GM12878 (cell line): ENCODE measurements around the gene CSF3R. TPM values are rescaled to one million over a fixed set of nuclear protein-coding genes. Genes with fewer than 3 reads are reported as not detected.
A peak's percentile ranks its signal among the peaks of the same experiment; 100 is the strongest.

ENCODE experiments used
- ATAC-seq: fragments of 200-7000 bp; cut with Tn5 transposase; 3 replicates; pipeline ENCODE4 v1.9.1; 2020; ENCODE audit warnings: mild to moderate bottlenecking, moderate library complexity
- BruUV-seq: library from RNA; stranded (reverse); fragments of 400-500 nt; replicated peaks from 2 replicates; lab custom pipeline; 2021; lab: Mats Ljungman, UMichigan
- CTCF ChIA-PET: fragments of 300-600 bp; sonication (Branson Sonifier 250); formaldehyde crosslinking; extraction: SDS; loops from one replicate; lab custom pipeline; 2021; ENCODE audit warnings: inconsistent platforms; lab: Yijun Ruan, JAX
- POLR2A ChIA-PET: fragments of 350-600 bp; formaldehyde crosslinking; extraction: SDS; loops from one replicate; lab custom pipeline; 2021; ENCODE audit warnings: inconsistent platforms; lab: Charles Lee
- RAD21 ChIA-PET: fragments of 300-600 bp; sonication (Branson Sonifier 250); formaldehyde crosslinking; loops from one replicate; lab custom pipeline; 2023; ENCODE audit warnings: antibody characterized with exemption; ENCODE audit not compliant: unreplicated experiment; lab: Charles Lee
- SMC1A ChIA-PET: fragments of 300-600 bp; sonication (Branson Sonifier 250); formaldehyde crosslinking; loops from one replicate; lab custom pipeline; 2023; ENCODE audit not compliant: unreplicated experiment, uncharacterized antibody; lab: Charles Lee
- DNase-seq: peaks from one replicate; pipeline ENCODE4 v3.0.0-alpha.2; 2011; ENCODE audit warnings: low read depth, low spot score
- FAIRE-seq: peaks from 3 replicates; lab custom pipeline; 2011; peaks lifted over from hg19 to GRCh38; lab: Jason Lieb, UNC
- H2AFZ ChIP-seq: 2 replicates; pipeline ENCODE4 v1.6.0; 2011; ENCODE audit warnings: low read depth, low read length, control low read depth; ENCODE audit not compliant: control insufficient read depth
- H3K27ac ChIP-seq: 2 replicates; pipeline ENCODE4 v1.5.1; 2011; ENCODE audit warnings: control low read depth; ENCODE audit not compliant: control insufficient read depth, insufficient read depth
- H3K27me3 ChIP-seq, 2 experiments: replicated peaks in 1 of 2; 2 replicates each; pipeline versions ENCODE4 v1.6.0 to v1.6.1; 2011; ENCODE audit warnings: low read length in 1 of 2; ENCODE audit not compliant: control insufficient read depth in 2 of 2, insufficient read depth in 2 of 2
- H3K36me3 ChIP-seq, 2 experiments: 2 replicates each; pipeline ENCODE4 v1.5.1; 2011; ENCODE audit warnings: low read length in 1 of 2; ENCODE audit not compliant: control insufficient read depth in 2 of 2, insufficient read depth in 2 of 2
- H3K4me1 ChIP-seq: 2 replicates; pipeline ENCODE4 v1.6.1; 2011; ENCODE audit warnings: mild to moderate bottlenecking, low read length, moderate library complexity, mixed read lengths; ENCODE audit not compliant: control insufficient read depth, insufficient read depth
- H3K4me2 ChIP-seq: 2 replicates; pipeline ENCODE4 v1.6.0; 2011; ENCODE audit warnings: control low read depth; ENCODE audit not compliant: control insufficient read depth, insufficient read depth
- H3K4me3 ChIP-seq: fragments of 200-600 bp; sonication (generic); 2 replicates; pipeline ENCODE4 v1.5.1; 2016
- H3K79me2 ChIP-seq: 2 replicates; pipeline ENCODE4 v1.6.0; 2011; ENCODE audit warnings: low read length; ENCODE audit not compliant: control insufficient read depth, insufficient read depth
- H3K9ac ChIP-seq: 2 replicates; pipeline ENCODE4 v1.8.0; 2011; ENCODE audit warnings: low read length, control low read depth, mixed read lengths; ENCODE audit not compliant: control insufficient read depth, insufficient read depth
- H3K9me3 ChIP-seq: replicated peaks from 3 replicates; pipeline ENCODE4 v1.5.1; 2011; ENCODE audit warnings: mild to moderate bottlenecking, low read length; ENCODE audit not compliant: control insufficient read depth, insufficient read depth
- H4K20me1 ChIP-seq: 2 replicates; pipeline ENCODE4 v1.6.0; 2011; ENCODE audit not compliant: control insufficient read depth, insufficient read depth
- ATF7 ChIP-seq: fragments of 450-650 bp; IDR thresholded peaks from 2 replicates; pipeline ENCODE4 v1.6.1; 2016; ENCODE audit warnings: low read depth, mild to moderate bottlenecking
- BHLHE40 ChIP-seq, 2 experiments: fragments of 450-650 bp in 1 of 2; IDR thresholded peaks; 2 replicates each; pipeline ENCODE4 v1.6.1; 2011 to 2017; ENCODE audit warnings: low read depth in 2 of 2, borderline replicate concordance in 1 of 2, improper control_type of control experiment in 1 of 2, low read length in 1 of 2, mild to moderate bottlenecking in 1 of 2
- BMI1 ChIP-seq: fragments of 450-650 bp; IDR thresholded peaks from 2 replicates; pipeline ENCODE4 v1.6.1; 2016; ENCODE audit warnings: mild to moderate bottlenecking, moderate library complexity, borderline replicate concordance
- EGR1 ChIP-seq, 2 experiments: IDR thresholded peaks; 1 replicate in 1 of 2; 2 replicates in 1 of 2; pipeline ENCODE4 v1.6.1; 2011 to 2012; ENCODE audit warnings: low read depth in 2 of 2, low read length in 2 of 2, borderline replicate concordance in 1 of 2, mild to moderate bottlenecking in 1 of 2, moderate library complexity in 1 of 2
- IKZF1 ChIP-seq: fragments of 450-650 bp; conservative IDR thresholded peaks from 2 replicates; pipeline ENCODE4 v1.6.1; 2017; ENCODE audit warnings: antibody characterized with exemption, mild to moderate bottlenecking
- WGBS: methylation state at CpG from one replicate; pipeline ENCODE4 v1.1.6; 2016; ENCODE audit warnings: low lambda C conversion rate; ENCODE audit not compliant: insufficient replicate concordance, insufficient coverage; ENCODE audit errors: missing lambda C conversion rate; 5-methylcytosine and 5-hydroxymethylcytosine counted together
- in situ Hi-C: fragments of 300-500 bp; cut with MboI; formaldehyde crosslinking; loops from 9 replicates; pipeline ENCODE4 v1.14.3; 2018; ENCODE audit warnings: mixed read lengths
- intact Hi-C: fragments of 100-400 bp; cut with micrococcal nuclease; formaldehyde crosslinking; loops from one replicate; pipeline ENCODE4 v1.14.2; 2022; ENCODE audit not compliant: unreplicated experiment
- polyA plus RNA-seq, 11 experiments: library from polyadenylated mRNA; depleted of rRNA in 4 of 11; unstranded in 6 of 11; stranded (reverse) in 5 of 11; fragments of >200 nt; fragmentation: Nextera tagmentation in 4 of 11; fragmentation: Illumina TruSeq in 1 of 11; extraction: Ambion mirVana in 4 of 11; extraction: Trizol in 1 of 11; gene quantifications; 1 replicate in 1 of 11; 2 replicates in 10 of 11; pipeline versions ENCODE4 v1.2.1 to v1.2.3, GENCODE V29; 2011 to 2016; ENCODE audit warnings: inconsistent platforms in 2 of 11, missing spikeins in 2 of 11, low read depth in 1 of 11
- total RNA-seq, 4 experiments: library from RNA; depleted of rRNA in 3 of 4; stranded (reverse); fragments of >200 nt in 3 of 4; fragmentation: Illumina TruSeq in 1 of 4; extraction: Trizol in 1 of 4; gene quantifications; 2 replicates each; pipeline versions ENCODE4 v1.2.1 to v1.2.3, GENCODE V29; 2013 to 2021
- TF ChIP-seq, protein P1 (sequence below): IDR thresholded peaks from 2 replicates; pipeline ENCODE4 v1.6.1; 2012; ENCODE audit warnings: low read depth, low read length, improper control_type of control experiment
- TF ChIP-seq, protein P2 (sequence below): IDR thresholded peaks from 2 replicates; pipeline ENCODE4 v1.6.1; 2012; ENCODE audit warnings: low read depth, low read length, improper control_type of control experiment

CSF3R gene
- total and polyA plus RNA-seq, 10 of the 15 experiments (the other 5 are each of a cell fraction or from before 2014, with no cell fraction given), result 0.13 TPM; not detected in 9

DNA sequence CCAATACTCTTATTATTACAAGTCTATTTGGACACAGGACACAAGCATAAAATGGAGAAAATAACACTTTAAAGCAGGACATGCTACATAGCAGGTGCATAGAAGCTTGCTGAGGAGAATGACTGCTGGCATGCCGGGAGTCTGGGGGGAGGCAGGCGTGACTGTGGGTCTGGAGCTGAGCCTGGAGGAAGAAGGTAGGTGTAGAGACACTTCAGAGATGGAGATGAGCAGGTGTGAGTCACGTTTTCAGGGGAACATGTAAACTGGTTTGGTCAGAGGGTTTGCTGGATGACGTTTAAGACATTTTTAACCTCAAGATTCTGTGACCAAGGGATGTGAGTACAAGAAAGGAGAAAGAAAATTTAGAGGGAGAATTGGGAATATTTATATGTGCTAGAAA is 56.9 kb downstream of the CSF3R start:
- BruUV-seq, result no TSS peak
- ChIA-PET POLR2A (no interaction called here), CTCF (interaction anchor here (1.0 to 5.0 kb wide), 3 partner anchors 25 to 84 kb away, joined by 4 to 50 read pairs (median 4); partner anchors contain the start of gene OSCP1)

DNA sequence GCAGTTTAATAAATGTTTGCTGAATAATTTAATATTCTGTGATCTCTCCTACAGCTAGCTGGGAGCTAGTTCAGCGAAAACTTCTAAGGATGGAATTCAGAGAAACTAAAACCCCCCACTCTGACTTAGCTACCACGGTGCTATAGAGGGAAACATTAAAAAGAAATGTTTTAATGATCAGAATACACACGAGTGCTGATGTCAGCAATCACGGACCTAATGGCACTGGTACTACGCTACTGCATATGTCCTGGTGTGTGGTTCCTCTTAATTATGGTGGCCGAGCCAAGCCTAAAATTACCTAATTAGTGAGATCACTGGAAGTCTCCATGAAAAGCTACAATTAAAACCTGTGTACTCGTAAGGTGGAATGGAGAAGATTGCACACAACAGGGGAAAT is 61.1 kb downstream of the CSF3R start:
- no peaks in the 10 kb centered on the region for H4K20me1 ChIP-seq
- CTCF ChIA-PET, result interaction anchor here (0.7 to 5.0 kb wide), 15 partner anchors 17 to 325 kb away, joined by 3 to 50 read pairs (median 4); partner anchors contain the start of gene MAP7D1
- no peak overlapping the region for H3K9ac ChIP-seq
- intact Hi-C loops (loop anchor here (2.0 to 5.0 kb wide), 2 partner anchors 273 to 324 kb away; partner anchors contain the start of gene TRAPPC3), in situ Hi-C loops (loop anchor here (5.0 kb wide), 1 partner anchor 74 kb away; no protein-coding TSS in a partner anchor)
- SMC1A ChIA-PET, result interaction anchor here (0.6 to 1.9 kb wide), 17 partner anchors 16 to 272 kb away, joined by 3 to 15 read pairs (median 4); partner anchors contain the start of genes EVA1B and TRAPPC3
- BruUV-seq, result no TSS peak
- ATAC-seq, result no peak
- TF ChIP-seq, protein P1, sequence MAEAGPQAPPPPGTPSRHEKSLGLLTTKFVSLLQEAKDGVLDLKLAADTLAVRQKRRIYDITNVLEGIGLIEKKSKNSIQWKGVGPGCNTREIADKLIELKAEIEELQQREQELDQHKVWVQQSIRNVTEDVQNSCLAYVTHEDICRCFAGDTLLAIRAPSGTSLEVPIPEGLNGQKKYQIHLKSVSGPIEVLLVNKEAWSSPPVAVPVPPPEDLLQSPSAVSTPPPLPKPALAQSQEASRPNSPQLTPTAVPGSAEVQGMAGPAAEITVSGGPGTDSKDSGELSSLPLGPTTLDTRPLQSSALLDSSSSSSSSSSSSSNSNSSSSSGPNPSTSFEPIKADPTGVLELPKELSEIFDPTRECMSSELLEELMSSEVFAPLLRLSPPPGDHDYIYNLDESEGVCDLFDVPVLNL, result no peak
- TF ChIP-seq IKZF1, result no peak
- TF ChIP-seq, protein P2, sequence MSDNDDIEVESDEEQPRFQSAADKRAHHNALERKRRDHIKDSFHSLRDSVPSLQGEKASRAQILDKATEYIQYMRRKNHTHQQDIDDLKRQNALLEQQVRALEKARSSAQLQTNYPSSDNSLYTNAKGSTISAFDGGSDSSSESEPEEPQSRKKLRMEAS, result no peak
- no peak for TF ChIP-seq EGR1 (IDR thresholded peaks at IDR 0.05; ENCODE audit: borderline replicate concordance in 1 of 2, low read depth in 2 of 2, low read length in 2 of 2)
- no peak for DNase-seq
- 74% methylated on average over 7 of the region's 7 CpGs for WGBS
- FAIRE-seq, result no peak
- RAD21 ChIA-PET, result interaction anchor here (0.5 to 4.6 kb wide), 12 partner anchors 13 to 272 kb away, joined by 3 to 37 read pairs (median 3); partner anchors contain the start of genes EVA1B and TRAPPC3
- H2AFZ ChIP-seq, result no peak overlapping the region
- no peaks in the 10 kb centered on the region for H3K36me3 ChIP-seq
- H3K27ac ChIP-seq, result no peak overlapping the region
- no peaks in the 10 kb centered on the region for H3K79me2 ChIP-seq
- no peak overlapping the region for H3K4me3 ChIP-seq
- H3K27me3 ChIP-seq, result no peaks in the 10 kb centered on the region
- peaks cover 6% of the 10 kb centered on the region; the same call in 1 of the 2 replicates for H3K4me1 ChIP-seq
- POLR2A ChIA-PET, result interaction anchor here (1.1 to 1.5 kb wide), 4 partner anchors 24 to 115 kb away, joined by 3 to 4 read pairs (median 3); partner anchors contain the start of genes LSM10 and STK40
- no peaks in the 10 kb centered on the region for H3K9me3 ChIP-seq
- no peak overlapping the region for H3K4me2 ChIP-seq

More for the DNA sequence above, 56.9 kb downstream of the CSF3R start:
- intact Hi-C loops, result no loop called here
- Histone ChIP-seq H3K4me3 (no peak overlapping the region), H3K4me2 (no peak overlapping the region), H3K9me3 (no peaks in the 10 kb centered on the region), H3K27me3 (no peaks in the 10 kb centered on the region), H3K27ac (no peak overlapping the region), H2AFZ (no peak overlapping the region), H3K36me3 (no peaks in the 10 kb centered on the region), H4K20me1 (no peaks in the 10 kb centered on the region), H3K79me2 (no peaks in the 10 kb centered on the region), H3K9ac (no peak overlapping the region), H3K4me1 (peaks cover under 1% of the 10 kb centered on the region; the same call in 1 of the 2 replicates)
- no peak for DNase-seq
- ChIA-PET RAD21 (interaction anchor here (0.5 kb wide), 1 partner anchor 9 kb away, joined by 3 read pairs; no protein-coding TSS in a partner anchor), SMC1A (no interaction called here)
- ATAC-seq, result no peak
- in situ Hi-C loops, result no loop called here
- FAIRE-seq, result no peak
- TF ChIP-seq, protein P1, result no peak
- TF ChIP-seq ATF7, result no peak
- 0 out of 4 replicates have a peak, but pooled peaks of 1 of the 2 experiments have one; percentile 22 for TF ChIP-seq BHLHE40 (IDR thresholded peaks at IDR 0.05; ENCODE audit: borderline replicate concordance in 1 of 2, low read depth in 2 of 2, low read length in 1 of 2)
- no peak for TF ChIP-seq BMI1
- 28% methylated on average over 4 of the region's 4 CpGs for WGBS
